GM18498 (cell line): ENCODE data around the gene CDX2.

Experiments used
- ATAC-seq: cut with Tn5 transposase; IDR thresholded peaks from one replicate; pipeline ENCODE4 v1.9.1; 2021; ENCODE audit warnings: mild to moderate bottlenecking, moderate library complexity; ENCODE audit not compliant: unreplicated experiment

Gene CDX2

DNA sequence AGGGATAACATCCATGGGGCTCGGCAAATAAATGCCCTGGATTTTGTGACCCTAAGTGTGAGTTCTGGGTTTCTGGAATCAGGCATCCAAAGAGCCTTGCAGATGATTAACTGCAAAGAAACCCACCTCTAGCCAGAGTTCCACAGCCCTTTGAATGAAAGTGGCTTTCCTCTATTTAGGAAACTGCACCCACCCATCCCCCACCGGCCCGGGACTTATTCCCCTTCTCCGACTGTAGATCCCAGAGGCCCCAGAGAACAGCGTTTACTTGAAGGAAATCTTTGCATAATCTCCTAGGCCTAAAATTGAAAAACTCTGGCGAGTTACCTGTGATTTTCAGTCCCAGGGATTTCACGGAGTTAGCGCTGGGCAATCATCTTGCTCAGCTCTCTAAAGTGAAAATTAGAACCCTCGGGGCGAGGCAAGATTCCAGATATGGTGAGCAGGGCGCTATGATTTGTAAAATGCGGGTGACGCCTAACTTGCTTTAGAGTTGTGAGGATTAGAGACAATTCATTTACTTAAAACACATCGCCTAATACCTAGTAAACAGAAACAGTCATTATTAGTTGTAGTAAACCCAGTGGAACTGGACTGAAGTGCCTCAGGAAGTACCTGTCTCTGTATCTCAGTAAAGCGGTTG, 10.0 kb upstream of the CDX2 start:
- ATAC-seq, result no peak

DNA sequence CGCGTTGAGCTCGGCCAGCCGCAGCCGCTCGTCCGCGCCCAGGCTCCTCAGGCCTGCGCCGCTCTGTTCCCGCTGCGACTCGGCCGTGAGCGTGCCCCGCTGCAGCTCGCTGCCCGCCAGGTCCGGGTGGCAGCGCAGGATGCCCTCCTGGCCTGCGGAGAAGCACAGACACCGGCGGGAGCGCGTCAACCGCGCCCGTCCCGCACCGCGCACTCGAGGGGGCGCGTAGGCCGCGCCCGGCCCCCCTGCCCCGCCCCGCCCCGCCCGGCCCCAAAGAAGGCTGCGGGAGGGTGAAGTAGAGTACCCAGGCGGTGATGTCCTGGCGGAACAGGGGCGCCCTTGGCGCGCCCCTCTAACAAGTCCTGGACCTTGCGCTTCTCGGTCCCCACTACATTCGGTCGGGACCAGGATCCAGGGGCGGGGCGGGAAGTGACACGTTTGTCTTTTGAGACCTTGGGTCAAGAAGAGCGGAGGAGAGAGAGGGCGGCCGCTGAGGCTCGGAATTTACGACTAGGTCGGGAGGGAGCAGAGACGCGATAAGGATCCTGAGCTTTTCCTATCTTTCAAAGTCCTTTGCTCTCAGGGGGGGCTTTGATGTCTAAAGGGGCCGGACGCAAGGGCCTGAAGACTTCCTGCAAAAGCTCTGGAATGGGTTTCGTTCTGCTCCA, 9.3 kb upstream of the CDX2 start:
- no peak for ATAC-seq

DNA sequence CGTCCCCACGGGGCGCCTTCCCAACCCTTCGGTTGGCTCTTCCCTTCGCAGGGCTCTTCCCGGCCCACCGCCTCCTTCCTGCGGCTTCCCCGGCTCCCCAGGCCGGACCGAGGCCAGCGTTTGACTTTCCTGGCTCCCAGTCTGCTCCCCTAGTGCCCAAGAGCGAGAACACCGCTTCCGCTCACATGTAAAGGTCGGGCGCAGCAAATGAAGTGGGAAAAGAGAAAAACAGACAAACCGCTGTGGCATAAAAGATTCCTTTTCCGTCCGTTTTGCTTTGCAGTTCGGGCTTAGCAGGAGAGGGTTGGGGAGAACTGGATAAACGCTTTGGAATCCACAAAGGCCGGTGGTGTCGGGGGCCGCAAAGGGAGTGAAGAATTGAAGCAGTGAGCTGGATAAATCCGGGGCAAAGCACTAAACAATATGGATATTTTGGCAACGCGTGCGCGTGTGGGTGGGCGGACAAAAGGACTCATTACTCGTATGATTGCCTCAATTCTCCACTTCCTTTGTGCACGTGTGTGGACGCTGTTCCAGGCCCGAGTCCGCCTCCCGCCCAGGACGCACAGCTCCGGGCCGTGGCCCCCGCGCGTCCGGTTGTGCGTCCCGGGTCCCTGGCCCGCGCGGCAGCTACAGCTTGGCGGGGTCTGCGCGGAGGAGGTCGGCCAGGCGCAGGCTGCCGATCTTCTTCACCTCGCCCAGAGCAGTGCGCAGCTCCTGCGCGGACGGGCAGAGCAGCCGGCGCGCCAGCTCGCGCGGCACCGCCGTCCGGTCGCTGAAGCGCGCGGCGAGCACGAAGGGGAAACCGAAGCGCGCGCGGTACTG, 8.6 kb upstream of the CDX2 start:
- no peak for ATAC-seq

DNA sequence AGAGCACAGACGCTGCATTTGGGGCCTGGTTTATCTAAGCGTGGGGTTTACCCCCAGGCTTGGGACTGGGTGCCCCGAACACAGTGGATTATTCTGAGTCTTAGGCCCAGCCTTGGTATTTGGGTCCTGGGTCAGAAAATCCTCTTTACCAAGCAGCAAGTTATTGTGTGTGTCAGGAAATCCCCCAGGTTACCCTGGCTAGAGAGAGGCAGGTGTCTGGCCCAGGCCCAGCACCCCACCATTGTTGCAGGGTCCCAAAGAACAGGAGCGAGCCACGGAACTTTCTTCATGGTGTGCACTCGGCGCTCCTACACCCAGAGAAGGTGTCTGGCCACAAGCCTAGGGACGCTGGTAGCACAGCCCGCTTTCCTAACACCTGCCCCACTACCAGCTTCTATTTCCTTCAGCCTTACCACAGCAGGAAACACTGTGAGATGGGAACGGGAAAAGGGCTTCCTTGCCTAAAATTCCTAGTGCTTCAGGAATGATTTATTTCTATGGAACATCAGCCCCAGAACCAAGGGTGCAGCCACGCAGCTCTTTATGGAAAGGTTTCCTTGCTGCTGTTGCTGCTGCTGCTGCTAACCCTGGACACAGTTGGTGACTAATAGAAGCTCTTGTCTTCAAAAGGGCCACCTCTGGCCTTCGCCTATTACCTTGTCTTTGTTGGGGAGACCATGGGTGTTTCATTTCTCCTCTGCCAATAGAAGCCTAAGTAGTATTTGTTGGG, 7.4 kb upstream of the CDX2 start:
- no peak for ATAC-seq

DNA sequence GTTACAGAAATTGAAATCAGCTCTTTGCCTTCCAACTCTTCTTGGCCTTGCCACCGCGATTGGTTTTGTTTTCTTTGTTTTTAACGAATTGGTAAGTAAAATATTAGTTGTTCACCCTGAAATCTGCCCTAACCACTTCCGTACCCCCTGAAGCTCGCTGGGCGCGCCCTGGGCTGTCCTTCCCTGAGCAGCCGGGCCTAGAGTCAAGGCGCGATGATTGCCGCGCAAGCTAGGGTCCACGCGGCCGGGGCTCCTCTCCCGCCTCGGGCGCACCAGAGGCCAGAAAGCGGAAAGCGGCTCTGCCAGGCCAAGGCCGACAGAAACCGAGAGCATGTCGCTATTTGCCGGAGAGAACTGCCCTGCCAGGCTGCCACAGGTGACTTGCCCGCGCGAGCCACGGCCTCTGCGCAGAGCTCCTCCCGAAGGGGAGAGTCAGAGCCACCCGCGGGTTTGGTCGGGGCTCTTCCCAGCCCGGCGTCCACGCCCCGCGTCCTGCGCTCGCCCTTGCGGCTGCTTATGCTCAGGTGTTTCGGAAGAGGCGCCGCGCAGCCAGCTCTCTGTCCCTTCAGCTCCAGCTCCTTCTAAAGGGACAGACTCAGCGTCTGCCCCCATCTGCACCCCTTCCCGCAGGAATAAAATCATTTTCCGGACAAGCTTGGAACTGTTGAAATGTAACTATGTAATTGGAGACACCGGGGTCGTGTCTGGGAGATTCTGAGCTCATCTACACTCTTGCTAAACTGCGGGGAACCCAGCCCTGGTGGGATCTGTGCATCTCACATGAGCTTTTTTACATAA, 6.6 kb upstream of the CDX2 start:
- ATAC-seq, result no peak

DNA sequence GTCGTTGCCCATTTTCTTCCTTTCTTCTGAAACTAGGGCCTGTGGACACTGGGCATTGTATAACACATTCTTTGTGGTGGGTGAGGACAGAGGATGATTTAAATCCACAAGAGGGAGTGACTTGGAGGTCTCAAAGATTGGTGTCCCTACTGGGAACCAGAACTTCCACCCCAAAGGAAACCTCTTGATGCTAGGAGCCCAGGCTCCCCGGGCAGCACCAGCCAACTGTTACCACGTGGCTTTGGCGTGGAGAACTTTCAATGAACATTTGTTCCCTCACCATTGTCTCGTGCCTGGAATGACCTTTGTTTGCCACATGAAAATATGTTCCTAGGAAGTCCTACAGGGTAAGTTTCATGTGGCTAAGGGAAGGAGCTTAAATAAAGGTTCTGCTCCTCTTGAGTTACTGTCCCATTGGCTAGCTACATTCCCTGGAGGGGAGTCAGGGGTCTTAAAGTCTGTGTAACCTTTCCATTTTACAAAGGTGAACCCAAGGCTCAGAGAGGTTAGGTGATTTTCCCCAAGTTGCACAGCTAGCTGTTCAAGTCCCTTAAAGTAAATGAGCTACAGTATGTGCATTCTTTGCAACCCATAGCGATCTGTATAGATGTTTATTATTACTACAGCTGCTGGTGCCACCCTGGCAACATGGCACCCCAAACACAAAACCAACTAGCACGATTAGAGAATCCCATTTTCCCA, 5.0 kb upstream of the CDX2 start:
- no peak for ATAC-seq

DNA sequence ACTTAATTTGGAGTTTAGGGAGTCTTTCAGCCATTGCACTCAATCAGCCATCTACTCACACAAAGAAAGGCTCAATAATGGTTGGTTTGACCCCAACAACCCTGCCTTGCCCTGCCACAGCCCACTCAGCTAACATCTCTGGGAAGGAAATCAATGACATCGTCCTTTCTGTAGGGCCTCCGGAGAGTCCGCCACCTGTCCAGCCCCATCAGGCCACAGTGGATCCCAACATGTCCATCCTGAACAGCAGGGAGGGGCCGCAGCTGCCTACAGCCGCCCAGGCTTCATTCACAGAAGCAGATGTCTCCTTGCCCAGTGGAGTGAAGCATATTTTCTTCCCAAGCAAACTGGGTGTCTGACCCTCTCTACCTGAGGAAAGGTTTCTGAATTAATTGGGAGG, 4.2 kb upstream of the CDX2 start:
- no peak for ATAC-seq

DNA sequence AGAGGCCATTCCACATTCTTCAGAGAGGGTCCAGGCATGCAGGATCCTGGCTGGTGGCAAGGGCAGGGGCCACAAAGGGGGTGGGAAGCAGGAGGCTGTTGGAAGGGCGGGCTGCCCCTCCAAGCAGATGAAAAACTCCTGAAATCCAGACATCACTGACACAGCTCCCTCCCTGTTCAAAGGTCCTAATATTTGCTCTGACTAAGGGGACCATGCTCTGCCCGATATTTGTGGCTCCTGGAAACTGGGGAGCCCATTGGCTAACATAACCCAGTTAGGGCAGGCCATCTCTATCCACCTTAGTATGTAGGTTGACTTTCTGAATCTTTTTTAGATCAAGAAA, 3.3 kb upstream of the CDX2 start:
- ATAC-seq, result no peak

DNA sequence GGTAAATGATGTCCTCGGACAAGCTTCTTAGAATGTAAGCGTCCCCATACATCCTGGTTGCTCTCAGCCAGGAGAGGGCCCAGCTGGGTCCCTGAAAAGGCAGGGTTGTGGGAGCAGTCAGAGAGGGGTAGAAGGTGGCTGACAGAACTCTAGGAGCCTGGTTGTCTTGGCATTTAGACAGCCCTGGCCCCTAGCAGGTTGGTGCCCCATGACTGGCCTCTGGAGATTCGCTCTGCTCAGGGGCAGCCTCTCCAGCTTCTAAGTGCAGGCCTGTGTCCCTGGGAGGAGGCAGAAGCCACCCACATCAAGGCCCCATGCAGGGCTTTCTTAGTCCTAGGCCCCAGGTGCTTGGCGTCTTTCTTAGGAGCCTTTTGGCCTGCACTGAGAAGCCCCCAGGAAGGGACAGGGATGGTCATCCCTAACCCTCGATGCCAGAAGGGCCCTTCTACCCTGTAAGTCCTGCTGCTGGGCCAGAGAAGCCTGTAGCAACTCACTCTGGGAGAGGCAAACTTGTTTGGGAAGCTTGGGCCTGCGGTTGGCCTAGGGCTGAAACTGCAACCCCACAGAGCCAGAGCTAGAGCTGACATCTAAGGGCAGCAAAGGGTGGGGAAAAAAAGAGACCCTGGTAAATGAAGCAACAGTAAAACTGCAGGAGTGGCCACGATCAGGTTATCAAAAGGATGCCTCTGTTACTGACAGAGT, 2.8 kb upstream of the CDX2 start:
- no peak for ATAC-seq

DNA sequence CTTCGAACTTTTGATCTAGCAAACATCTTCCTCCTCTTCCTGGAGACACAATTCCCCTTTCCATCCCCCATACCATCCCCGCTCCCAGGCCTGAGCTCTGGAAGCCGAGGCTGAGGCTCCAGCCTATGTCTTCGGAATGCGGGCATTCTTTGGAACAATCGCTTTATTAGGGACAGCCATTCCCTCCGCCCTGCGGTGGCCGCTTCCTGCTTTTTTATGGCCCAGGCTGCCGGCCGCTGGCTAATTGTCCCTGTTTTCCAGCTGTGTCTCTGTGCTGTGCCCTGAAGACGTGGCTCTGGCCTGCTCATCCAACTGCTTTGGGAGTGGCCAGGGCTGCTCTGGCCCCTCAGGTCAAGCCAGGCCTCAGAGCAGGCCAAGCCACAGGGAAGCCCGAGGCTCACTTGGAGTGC, 2.1 kb upstream of the CDX2 start:
- ATAC-seq, result no peak

DNA sequence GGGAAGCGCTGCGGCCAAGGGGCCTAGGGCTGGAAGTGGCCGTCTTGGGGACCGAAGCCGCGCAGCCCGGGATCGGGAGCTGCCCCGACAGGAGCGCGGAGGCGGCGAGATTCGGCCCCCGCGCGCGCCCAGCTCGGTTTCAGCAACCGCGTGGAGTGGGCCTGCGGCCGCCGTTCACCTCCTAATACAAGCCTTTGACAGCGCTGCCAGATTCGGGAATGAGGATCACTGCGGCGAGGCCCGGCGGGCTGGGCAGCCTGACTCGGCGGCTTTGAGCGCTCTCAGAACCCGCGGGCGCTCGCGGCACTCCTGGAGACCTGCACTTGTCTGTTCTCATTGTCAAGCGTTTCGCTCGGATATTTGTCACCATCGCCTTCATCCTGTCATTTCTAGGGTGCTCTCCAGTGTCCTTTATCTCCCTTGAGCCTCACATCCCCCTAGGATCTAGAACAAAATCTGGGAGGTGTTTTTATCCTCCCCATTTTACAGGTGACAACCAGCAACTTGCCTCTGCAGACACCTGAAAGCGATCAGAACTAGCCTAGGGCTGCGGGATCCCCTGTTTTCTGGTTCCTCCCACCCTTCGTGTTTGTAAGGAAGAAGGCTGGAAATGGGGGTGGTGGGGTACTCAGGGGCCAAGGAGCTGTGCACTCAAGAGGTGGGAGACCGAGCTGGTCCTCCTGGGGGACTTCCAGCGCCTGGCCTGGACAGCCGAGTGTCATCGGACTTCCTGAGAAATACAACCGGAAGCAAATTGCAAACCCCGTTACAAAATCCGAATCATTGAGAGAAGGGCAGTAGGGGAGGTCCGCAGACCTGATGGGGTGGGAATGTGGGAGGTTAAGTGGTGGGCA, 1.5 kb upstream of the CDX2 start:
- no peak for ATAC-seq

DNA sequence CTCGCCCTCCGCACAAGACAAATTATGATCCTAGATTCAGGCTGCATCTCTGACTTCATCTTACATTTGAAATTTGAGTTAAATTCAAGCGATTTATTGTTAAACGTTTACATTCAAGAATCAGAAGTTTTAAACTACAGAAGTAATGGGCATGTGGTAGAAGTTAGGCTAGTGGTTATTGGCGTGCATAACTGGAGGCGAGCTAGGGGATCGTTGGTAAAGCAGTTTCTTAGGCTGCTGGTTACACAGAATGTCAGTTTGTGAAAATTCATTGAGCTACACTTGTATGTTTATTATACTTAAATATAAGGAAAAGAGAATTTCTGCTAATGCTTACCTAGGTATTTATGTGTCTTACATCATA, 733 bp upstream of the CDX2 start:
- ATAC-seq, result no peak

DNA sequence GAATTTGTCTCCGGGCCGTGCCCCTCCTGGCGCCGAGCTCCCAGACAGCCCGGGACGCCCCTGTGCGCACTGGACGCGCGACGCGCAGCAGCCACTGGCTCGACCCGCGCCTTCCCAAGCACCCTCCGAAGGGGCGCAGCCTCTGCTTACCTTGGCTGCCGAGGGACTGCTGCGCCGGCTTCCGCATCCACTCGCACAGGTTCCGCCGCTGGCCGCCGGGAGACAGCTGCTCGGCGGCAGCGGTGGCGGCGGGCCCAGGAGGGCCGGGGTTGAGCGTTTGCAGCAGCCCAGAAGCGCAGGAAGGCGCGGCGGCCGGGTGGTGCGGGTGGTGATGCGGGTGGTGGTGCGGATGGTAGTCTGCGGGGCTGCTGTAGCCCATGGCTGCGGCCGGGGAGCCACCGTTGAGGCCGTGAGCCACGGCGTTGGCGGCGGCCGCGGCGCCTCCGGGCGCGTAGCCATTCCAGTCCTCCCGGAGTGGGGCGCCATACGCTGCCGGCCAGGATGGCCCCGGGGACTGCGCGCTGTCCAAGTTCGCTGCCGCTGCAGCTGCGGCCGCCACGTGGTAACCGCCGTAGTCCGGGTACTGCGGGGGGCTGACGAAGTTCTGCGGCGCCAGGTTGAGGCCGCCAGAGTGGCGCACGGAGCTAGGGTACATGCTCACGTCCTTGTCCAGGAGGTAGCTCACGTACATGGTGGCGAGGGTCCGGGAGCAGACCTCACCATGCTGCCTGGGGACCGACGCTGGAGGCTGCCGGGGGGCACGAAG, 616 bp downstream of the CDX2 start:
- ATAC-seq, result no peak

DNA sequence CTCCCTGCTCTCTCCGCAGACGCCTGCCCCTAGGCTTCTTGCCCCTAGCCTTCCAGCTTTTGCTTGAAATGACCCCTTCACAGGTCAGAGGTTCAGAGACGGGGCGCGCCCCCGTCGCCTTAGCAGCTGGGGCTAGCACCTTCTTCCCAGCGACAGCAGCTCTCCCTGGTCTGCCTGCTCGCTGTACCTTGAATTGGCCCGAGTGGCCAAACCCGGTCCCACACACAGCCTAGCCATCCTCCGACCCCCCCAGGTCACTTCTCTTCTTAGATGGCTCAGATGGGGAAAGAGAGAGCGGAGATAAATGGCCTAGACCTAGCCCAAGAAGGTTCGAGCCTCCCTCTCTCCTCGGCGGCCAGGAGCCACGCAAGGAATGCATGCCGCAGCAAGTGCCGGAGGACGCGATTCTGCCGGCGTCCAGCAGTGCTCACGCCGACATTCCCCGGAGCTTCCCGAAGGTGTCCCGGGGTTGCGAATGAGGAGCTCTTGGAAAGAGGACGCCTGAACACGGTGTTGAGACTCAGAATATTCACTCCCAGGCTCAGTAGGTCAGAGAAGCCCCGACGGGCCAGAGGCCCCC, 1.3 kb downstream of the CDX2 start:
- ATAC-seq, result no peak

DNA sequence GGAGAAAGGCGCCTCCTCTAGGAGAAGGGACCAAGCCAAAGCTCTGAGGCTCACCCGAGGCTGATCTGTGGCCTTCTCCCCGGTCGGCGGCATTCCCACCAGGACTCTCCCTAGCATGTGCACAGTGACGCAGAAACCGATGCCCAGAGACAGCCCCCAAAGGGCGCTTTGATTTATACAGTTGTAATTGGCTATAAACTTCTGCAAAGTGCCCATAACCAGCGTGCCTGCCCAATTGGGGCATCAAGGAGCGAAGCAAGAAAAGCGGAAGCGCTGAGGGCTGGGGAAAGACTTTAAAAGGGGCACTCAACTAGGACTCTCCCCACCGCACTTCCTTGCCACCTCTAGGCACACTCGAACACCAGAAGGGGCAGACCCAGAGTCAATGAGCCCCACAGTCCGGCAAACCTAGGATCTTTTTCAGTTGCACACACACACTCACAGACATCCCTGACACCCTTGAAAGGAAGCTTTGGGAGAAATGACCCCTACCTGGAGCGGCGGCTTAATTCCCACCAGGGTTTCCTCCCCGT, 1.8 kb downstream of the CDX2 start:
- ATAC-seq, result no peak

DNA sequence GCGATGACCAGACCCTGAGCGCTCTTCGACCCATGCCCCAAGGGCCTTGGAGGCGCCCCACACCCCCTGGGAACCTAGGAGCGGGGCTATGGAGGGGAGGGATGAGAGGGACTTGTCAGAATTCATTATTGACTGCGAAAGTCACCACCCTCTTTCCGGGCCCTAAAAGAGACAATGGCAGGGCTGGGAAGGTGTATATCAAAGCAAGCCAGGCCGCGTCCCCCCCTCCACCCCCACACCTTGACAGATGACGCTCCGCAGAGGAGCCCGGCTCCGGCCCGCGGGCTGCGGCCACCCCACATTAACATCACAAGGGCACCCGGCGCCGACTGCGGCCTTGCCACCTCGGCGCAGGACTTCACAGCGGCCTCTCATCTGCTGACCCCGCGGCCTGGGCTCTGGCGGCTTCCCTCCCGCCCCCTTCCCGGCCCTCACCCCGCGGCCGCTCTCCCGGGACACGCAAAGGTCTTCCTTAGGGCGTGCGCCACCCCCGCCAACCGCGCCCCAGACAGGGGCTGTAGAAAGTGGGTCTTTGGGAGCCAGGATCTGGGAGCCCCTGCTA, 2.4 kb downstream of the CDX2 start:
- no peak for ATAC-seq
